Mesenteric fat pad (tissue), 1 donor: Measurements from ENCODE around the gene UQCC2. TPM values are rescaled to one million over a fixed set of nuclear protein-coding genes. Genes with fewer than 3 reads are reported as not detected.

Source experiments
- DNase-seq: peaks from one replicate; pipeline ENCODE4 v3.0.0-alpha.2; 2020; ENCODE audit warnings: low spot score
- total RNA-seq: library from RNA; stranded (reverse); fragmentation: NEBNext Ultra II Directional; extraction: Animal tissue kit (Norgen Biotek cat#: 25700); gene quantifications from one replicate; pipeline ENCODE4 v1.2.1, GENCODE V29; 2021
- donor health status: DM: yes; HTN: yes; CAD: no.

UQCC2 gene
- total RNA-seq, 1 donor from 2014 or later, result 47.0 TPM

GRCh38 chr6:33725891-33726673, 14.6 kb upstream of the UQCC2 start:
- no peak for DNase-seq

DNA sequence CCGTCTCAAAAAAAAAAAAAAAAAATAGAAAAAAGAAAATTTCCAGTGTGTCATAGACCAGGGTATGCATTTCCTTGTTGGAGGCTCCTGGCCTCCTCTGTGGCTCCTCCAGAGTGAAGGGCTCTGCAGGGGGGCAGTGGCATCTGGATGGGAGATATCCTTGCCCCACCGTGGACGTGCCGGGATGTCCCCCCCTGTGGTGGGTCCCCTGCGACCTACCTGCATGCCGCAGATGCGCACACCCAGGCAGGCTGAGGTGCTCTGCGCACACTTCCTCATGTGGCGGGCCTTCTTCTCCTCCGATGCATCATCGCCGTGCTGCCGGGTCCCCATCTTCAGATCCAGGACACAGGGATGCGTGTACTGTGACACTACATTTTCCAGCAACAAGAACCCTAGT, 13.7 kb upstream of the UQCC2 start:
- no peak for DNase-seq

GRCh38 chr6:33724102-33725023, 12.9 kb upstream of the UQCC2 start:
- DNase-seq, result no peak

DNA sequence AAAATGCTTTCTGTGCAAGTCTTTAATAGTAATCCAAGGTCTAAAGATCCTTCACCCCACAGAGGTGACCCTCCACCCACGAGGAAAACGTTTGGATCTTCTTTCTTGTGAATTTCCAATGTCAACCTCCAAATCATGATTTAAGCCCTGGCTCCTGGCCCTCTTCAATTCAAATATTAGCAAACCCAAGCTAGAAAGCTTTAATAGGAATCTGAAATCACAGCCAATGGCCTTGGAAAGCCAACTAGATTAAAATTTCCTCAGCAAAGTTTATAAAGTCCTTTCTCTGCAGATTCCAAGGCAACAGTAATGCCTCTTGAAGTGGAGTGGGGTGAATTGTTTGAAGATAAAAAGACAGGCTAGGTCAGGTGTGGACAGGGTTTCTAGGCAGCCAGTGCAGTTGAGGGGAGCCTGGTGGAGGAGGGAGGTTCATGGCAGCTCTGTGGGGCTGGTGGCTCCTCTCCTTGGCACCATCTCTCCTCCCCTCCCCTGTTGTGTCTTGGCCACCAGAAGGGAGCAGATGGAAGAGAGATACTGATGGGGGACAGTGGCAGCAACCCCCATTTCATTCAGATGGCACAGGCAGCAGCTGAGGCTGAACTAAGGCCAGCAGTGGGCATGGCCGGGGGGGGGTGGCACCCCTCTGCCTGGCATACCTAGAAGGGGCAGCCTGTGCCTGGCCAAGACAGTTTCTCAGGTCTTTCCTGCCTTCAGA, 12.0 kb upstream of the UQCC2 start:
- no peak for DNase-seq

DNA sequence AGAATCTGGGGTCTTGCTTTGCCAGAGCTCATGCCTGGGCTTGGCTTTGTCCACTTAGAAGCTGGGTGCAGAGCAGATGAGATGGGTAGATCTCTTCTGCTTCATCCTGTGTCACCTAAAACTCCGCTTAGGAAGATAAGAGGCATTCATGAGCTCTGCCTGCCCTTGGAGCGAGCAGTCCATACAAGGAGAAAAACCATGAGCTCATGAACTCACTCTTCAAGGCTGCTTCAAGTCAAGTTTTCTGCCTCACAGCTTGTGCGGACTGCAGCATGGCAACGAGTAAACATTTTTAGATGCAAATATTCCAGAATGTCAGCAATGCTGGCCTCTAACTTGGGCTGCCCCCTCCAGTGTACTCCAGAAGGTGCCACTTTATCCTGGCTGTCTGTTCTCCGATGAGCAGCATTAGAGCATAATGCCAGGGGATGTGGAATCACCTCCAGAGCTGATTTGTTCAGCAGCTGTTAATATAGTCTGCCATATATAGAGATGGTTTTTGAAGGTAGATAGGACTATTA, 10.7 kb upstream of the UQCC2 start:
- no peak for DNase-seq

- no peak for DNase-seq
Measured at GRCh38 chr6:33721508-33721907, 10.0 kb upstream of the UQCC2 start.

DNA sequence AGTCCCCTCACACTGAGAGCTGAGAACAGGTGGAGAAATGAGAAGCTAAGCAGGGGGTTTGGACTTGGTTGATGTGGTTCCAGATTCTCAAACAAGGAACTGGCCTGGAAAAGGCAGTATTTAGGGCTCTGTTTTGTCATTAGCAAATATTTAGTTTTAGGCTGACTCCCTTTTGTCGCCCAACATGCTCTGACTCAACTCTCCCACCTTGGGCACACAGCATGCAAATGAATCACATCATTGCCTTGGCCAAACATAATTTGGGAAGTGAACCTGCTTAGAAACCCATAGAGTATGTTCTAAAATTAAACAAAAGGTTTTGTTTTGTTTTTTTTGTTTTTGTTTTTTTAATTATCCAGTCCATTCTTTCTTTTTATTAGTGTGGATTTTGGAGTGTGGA, 9.5 kb upstream of the UQCC2 start:
- DNase-seq, result no peak

DNA sequence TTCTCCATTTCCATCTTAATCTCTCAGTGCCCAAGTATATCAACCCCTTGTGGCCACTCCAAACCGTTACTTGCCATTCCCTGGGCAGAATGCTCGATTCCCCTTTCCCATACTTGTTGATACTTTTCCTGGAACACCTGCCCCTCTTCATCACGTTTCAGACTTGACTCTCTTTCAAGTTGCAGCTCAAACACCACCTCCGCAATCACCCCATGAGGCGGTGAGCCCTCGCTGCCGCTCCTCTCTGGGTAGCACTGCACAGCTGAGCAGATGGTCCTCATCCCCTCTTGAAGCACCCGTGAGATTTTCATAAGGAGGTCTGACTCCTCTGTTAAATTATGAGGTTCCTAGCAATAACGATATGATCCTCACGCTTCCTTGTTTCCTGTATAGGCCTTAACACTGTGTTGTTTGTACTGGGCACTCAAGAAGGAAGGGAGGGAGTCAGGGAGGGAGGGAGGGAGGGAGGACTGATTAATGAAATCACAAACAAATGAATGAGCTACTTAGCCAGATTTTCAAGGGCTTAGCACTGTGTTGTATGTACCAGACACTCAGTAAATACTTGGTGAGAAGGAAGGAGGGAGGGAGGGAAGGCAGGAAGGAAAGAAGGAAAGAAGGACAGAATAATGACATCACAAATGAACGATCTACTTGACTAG, 8.0 kb upstream of the UQCC2 start:
- DNase-seq, result no peak

GRCh38 chr6:33718713-33719112, 7.2 kb upstream of the UQCC2 start:
- DNase-seq, result no peak

DNA sequence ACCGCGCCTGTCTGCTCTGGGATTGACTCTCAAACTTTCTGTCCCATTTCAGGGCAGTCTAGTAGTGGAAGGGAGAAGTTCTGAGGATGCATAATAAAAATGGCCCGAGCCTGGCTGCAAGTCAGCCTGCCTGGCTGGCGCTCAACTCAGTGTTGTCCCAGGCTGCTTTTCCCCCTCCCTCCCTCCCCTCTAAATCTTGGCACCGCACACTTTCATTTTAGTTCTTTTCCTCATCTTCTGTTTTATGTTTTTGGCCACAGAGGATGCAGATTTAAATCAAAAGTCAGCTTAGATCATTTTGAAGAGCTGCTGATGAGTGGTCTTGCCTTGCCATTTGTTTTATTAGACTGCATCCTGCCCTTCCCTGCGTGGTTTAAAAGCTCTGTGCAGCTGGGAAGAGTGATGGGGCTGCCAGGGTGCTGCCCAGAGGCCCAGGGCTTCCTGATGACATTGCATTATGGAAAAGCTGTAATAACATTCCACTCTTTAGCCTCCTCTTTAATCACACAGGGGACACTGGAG, 6.5 kb upstream of the UQCC2 start:
- DNase-seq, result no peak

- no peak for DNase-seq
Measured at GRCh38 chr6:33716890-33717632, 5.6 kb upstream of the UQCC2 start.

DNA sequence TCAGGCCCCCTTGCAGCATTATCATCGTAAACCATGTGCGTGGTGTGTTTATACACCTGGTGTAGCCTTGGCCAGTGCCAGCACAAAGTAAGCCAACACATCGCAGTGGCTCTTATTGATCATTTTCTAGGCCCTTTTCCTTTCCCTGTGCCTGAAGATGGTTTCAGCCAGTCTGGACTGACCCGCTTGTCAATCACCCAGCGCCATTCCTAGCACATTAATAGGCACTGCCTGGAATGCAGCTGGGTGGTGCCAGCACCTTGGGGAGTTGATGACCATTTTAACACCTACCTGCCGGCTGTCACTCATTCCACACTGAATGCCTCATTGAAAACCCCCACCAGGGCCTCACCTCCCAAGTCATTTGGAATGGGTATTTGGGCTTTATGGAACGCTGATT, 4.9 kb upstream of the UQCC2 start:
- DNase-seq, result no peak

- DNase-seq, result no peak
Measured at GRCh38 chr6:33714385-33715040, 3.0 kb upstream of the UQCC2 start.

DNA sequence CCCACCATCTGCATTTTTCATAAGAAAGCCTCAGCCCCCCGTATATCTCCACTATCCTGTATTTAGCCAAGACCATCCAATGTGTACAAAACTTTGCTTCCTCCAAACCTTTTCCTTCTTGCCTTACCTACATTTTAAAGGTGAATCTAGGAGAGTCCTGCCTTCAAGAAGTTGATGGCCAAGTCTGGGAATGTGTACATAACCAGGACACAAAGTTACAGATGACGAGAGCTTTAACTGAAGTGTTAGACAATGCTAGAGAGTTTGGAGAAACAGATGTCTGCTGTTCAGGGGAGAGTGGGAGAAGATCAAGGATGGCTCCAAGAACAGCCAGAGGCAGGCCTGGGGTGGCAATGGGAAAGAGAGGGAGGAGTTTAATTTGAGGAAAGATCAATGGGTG, 2.3 kb upstream of the UQCC2 start:
- no peak for DNase-seq

DNA sequence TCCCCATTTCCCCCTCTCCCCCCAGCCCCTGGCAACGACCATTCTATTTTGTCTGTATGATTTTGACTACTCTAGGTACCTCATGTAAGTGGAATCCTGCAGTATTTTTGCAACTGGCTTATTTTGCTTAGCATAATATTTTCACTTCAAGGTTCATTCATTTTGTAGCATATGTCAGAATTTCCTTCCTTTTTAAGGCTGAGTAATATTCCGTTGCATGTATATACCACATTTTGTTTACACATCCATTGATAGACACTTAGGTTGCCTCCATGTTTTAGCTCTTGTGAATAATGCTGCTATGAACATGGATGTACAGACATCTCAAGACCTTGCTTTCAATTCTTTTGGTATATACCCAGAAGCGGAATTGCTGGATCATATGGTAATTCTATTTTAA, 1.4 kb upstream of the UQCC2 start:
- DNase-seq, result no peak

- no peak for DNase-seq
Measured at GRCh38 chr6:33710296-33711121, 991 bp downstream of the UQCC2 start.

DNA sequence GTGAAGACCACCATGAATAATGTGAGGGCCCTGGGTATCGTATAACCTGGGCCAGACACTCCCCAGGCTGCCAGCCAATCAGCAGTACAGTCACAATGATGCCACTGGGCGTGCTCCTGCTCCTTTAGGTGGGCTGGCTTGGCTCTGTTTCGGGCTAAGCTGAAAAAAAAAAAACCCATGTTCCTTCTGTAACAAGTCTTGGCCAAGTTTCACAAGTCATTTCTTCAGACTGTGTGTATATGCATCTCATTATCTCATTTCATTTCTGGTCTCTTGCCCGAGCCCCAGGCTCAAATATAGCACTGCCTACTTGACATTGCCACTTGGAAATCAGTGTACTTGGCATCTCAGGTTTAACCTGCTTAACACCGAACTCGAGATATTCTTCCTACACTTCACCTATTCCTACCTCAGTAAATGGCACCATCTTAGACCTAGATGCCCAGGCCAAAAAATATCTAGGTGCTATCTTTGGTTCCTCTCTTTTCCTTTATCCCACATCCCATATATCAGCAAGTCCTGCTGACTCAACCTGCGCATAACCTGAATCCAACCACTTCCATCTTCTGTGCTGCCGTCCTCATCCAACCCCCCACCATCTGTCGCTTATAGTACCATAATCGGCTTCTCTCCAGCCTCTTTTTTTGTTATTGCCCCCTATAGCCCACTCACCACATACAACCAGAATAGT, 1.8 kb downstream of the UQCC2 start:
- DNase-seq, result no peak
